GM18870 (cell line): Measurements from ENCODE around the gene AP2A1.

Experiments used
- ATAC-seq: cut with Tn5 transposase; IDR thresholded peaks from one replicate; pipeline ENCODE4 v1.9.1; 2021; ENCODE audit warnings: moderate library complexity; ENCODE audit not compliant: unreplicated experiment

The AP2A1 gene

DNA sequence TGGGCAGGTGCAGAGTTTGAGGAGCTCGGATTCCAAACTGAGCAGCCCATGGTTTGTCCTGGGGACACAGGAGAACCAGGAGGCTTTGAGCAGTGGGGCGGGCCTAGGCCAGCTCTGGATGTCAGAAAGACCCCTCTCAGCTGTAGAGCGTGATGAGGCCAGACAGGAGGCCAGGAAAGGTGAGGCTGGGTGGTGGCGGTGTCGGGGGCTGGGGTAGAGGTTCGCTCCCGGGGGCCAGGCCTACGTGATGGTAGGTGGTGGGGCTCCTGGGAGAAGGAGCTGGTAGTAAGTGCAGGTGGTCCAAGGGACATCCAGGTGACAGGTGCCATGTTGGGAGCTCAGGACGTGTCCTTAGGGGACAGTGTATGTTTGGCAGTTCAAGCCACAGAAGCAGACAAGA is 70.6 kb downstream of the AP2A1 start:
- no peak for ATAC-seq

DNA sequence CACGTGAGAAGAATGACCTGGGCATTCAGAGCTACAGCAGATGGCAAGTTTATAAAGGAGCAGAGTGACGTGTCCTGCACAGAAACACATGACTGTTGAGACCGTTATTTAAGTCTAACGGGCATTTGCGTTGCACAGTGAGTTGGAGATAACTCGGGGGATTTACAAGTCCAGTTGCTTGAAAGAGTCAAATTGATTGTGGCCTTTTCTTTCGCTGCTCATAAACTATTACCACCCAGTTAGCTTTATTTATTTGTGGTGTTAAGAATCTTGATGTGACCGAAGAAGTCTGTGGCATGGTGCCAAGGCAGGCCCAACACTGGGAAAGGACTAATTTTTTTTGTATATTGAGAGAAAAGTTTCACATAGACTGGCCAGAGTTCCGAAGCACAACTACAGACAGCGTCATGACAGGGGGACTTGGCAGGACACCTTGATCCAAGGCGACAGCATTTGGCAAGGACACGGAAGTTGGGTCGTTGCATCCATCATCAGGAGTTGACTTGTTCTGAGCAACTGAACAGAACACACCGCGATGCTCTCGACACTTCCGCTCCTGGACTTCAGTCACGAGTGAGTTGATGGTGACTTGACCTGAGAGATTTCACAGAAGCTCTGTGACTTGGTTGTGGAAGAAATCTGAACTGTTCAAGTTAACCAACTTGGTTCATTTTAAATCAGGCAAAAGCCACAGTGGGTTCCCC is 72.2 kb downstream of the AP2A1 start:
- no peak for ATAC-seq

DNA sequence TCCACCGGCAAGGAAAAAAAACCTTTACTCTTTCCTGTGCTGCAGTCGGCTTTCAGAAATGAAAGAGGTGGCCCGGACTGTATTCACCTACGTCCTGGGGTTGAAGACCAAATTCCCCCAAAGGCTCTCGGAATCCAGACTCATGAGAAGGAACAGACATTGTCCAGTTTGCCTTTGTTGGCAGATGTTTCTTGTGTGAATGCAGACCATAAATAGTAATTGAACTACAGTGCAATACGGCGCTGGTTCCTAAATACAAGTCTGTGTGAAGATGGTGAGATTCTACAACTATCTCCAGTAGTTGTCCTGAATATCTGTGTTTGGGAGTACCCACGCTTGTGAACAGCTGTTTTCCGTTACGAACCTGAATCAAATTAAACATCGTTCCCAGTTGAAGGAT is 72.9 kb downstream of the AP2A1 start:
- ATAC-seq, result no peak

DNA sequence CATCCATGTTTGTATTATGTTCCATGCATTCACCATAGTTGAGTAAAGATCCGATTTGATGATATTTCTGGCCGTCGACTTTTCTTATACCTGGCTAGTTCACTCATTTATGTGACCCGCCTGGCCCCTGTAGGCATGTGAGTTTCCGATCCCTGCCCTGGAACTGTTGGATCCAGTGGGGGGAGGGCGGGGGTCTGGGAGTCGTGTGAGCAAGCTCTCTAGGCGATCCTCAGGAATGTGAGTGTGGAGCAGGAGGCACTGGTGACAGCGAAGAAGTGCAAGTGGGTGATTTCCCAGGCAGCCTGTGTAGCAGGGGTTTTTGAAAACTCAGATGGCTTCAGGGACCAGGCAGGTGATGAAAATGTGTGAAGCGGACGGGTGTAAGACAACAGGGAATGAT is 73.5 kb downstream of the AP2A1 start:
- ATAC-seq, result no peak

DNA sequence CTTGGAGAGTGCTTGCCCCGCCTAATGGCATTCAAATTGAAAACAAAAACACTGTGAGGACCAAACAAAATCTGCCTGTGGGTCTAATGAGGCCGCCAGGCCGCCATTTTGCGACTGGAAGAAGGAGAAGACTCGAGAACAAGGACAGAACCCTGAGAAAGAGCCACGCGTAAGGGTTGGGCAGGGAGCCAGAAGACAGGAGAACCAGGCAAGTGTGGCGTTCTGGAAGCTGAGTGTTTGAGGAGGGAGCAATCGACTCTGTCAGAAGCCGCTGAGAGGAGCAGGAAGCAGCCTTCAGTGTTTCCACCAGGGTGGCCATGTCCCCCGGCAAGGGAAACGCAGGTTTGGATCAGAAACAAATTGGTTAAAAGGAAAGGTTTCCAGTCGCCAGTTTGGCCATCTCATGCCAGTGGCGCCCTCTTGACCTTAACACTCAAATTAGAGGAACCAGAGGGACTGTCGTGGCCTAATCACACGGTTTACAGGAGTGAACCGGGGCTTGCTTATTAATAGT is 74.0 kb downstream of the AP2A1 start:
- ATAC-seq, result no peak

DNA sequence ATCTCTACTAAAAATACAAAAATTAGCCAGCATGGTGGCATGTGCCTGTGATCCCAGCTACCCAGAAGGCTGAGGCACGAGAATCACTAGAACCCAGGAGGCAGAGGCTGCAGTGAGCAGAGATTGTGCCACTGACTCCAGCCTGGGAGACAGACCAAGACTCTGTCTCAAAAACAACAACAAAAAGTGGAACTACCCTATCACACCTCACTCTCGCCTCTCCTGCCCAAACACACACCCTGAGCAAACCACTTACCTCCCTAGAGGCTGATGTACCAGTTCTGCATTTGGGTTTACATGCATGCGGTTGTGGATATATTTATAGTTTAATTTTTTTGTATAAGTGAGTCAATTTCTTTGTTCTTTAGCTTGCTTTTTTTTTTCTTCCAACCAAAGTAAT is 76.5 kb downstream of the AP2A1 start:
- no peak for ATAC-seq

DNA sequence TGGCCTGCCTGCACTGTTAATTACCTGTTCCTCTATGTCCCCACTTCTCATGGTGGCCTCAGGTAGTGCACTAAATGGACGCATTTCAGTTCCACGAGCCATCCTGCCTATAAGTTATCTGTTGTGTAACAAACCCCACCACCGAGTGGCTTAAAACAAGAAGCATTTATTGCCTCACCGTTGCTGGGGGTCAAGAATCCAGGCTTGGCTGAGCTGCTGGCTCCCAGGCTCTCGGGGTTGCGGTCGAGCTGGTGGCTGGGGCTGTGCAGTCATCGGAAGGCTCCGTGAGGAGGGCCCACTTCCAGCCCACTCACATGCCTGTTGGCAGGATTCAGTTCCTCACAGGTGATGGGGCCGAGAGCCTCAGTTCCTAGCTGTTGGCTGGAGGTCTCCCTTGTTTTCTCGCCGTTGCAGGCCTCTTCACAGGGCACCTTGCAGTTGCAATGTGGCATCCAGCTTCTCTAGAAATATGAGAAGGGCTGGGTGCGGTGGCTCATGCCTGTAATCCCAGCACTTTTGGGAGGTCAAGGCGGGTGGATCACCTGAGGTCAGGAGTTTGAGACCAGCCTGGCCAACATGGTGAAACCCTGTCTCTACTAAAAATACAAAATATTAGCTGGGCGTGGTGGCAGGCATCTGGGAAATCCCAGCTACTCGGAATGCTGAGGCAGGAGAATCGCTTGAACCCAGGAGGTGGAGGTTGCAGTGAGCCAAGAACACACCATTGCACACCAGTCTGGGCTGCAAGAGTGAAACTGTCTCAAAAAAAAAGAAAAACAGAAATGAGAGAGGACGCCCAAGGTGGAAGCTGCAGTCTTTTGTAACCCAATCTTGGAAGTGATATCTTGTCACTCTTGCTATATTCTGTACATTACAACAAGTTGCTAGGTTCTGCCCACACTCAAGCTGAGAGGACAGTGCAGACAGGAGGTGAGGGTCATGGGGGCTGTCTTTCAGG is 77.6 kb downstream of the AP2A1 start:
- no peak for ATAC-seq

DNA sequence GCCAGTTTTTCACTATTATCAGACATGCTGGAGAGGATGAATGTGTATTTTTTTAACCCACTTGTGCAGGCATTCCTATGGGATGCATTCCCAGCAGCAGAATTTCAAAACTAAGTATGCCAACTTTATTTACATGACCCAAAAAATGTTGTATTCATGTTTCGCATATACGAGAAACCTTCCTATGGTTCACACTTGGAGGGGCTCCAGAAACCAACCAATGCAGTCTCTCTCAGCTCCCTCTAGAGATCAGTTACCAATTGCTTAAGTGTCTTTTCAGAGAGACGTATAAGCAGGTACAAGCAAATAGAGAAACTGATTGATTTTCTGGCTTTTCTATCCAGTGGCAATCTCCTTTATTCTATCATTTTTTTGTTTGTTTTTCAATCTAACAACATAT is 78.6 kb downstream of the AP2A1 start:
- no peak for ATAC-seq

DNA sequence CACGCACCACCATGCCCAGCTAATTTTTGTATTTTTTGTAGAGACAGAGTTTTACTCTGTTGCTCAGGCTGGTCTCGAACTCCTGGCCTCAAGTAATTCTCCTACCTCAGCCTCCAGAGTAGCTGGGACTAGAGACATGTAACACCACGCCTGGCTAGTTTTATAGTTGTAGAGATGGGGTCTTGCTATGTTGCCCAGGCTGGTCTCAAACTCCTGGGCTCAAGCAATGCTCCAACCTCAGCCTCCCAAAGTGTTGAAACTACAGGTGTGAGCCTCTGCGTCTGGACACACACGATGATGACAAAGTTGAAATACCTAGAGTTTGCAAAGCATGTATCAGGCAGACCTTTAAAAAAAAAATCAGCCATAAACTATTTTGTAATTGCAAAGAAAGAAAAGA is 79.6 kb downstream of the AP2A1 start:
- ATAC-seq, result no peak

DNA sequence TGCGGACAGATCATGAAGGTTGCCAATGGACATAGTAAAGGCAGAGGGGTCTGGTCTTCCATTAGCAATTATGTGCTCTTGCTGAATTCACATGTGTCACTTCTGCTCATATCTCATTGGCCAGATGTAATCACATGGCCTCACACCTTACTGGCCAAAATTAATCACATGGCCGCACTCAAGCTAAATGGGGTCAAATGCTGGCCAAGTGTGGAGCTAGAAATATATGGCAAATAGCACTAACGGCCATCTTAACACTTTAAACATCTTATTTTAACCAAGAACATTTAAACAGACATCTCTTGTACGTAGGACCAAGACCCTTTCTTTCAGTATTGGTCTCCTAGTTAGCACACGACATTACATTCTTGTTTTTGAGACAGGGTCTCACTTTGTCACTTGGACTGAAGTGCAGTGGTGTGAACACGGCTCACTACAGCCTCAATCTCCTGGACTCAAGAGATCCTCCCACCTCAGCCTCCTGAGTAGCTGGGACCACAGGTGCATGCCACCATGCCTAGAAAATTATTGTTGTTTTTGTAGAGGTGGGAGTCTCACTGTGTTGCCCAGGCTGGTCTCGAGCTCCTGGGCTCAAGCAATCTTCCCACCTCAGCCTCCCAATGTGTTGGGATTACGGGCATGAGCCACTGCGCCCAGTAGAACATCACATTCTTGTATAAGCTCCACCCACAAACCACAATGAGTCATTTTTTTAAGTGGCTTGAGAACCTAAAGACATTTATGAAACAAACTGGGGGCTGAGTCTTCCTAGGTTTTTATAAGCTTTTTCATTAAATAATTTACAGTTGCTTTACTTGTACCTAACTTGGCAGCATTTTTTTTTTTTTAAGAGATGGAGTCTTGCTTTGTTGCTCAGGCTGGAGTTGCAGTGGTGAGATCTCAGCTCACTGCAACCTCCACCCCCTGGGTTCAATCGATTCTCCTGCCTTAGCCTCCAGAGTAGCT is 81.2 kb downstream of the AP2A1 start:
- no peak for ATAC-seq

DNA sequence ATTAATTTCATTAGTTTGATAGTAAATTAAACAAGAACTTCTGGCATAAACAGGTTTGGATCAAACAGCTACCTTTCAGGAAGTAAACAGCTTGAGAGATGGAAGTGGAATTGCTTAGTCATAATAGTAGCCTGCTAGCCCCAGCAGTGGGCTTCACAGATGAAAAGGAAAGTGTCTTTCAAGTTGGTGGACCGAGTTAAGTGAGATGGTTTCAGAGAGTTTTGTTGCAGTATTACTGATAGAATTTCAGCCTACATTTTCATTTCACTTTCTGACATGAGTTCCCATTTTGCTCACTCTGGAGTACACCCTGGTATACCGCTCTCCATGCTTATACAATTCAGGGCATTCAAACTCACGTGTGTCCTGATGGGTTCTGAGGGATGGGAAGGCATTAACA is 82.1 kb downstream of the AP2A1 start:
- ATAC-seq, result no peak

DNA sequence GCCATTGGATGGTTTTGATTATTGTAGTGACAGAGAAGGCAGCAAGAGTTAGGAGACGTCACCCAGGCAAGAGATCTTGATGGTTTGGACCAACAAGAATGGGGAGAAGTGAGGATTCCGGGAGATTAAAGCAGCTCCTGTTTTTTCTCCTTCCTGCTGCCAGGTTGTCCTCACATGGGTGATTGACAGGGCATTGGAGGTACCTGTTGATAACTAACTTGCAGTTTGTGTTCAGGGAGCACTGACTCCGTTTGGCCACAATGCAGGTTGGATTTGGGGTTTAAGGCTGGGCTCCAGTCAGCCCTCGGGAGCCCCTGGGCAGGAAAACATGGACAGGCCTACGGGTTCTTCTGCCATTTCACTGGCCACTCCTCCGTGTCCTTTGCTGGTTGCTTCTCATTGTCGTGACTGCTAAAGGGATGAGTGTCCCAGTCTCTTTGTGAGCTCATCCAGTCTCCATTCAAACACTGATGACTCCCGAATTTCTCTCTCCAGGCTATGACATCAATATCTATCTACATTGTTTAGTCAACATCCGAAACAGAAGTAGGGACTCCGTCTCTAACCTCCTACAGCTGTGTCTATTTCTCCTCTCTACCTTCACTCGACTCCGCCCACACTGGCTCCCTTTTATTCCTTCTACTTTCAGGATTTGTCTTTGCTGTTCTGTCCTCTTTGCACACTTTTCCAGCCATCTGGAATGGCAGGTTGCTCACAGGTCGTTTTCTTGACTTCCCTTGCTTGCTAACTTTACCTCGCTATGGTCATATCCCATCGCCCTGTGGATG is 82.8 kb downstream of the AP2A1 start:
- ATAC-seq, result no peak

DNA sequence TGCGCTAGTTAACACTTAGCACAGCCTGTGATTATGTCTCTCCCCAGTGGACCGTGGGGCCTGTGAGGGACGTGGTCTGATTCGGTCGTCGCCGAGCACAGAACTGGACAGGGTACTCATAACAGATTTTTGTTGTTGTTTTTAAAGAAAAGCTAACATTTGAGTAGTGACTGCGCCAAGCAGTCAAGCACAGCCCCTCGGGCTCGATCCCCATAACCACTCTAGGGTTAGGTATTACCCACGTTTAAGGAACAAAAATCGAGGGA is 83.4 kb downstream of the AP2A1 start:
- no peak for ATAC-seq

DNA sequence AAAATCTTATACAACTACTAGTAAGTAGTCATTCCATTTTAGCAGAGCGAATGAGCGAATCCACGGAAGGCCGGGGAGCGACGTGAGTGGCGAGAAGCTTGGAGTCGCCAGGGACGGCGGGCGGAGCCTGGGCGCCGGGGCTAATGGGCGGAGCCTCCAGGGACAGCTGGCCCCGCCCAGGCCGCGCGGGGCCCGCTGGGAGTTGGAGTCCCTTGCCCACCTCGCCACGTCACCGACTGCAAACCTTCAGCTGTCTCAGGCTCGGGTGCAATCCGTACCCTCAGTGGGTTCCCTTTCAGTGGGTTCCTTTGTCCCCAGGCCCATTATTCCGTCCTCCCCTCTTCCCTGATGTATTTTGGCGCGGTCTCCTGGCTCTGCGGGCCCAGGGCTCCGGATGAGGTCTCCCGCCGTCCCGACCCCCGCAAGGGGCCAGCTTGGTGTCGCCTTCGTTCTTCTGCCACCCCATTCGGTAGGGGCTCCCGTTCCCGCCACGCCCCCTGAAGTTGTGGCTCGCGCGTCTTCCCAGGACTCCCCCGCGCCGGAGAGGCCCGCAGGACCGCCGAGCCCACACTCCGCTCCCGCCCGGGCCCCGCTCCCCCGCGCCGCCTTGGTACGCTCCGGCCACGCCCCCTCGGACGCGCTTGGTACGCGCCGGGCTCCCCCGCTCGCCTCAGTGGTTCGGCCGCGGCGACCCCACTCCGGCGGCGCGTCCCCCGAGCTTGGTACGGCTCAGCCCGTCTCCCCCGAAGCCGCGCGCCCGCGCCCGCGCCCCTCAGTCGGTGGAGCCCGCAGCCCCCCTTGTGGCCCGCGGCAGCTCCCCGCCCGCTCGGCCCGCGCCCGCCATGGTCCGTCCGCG is 83.9 kb downstream of the AP2A1 start, which contains the start of gene PTOV1:
Gene PTOV1 (plus strand): TSS at position 673 of the 856 bp plus-strand sequence.
- peak; percentile 59 for ATAC-seq

DNA sequence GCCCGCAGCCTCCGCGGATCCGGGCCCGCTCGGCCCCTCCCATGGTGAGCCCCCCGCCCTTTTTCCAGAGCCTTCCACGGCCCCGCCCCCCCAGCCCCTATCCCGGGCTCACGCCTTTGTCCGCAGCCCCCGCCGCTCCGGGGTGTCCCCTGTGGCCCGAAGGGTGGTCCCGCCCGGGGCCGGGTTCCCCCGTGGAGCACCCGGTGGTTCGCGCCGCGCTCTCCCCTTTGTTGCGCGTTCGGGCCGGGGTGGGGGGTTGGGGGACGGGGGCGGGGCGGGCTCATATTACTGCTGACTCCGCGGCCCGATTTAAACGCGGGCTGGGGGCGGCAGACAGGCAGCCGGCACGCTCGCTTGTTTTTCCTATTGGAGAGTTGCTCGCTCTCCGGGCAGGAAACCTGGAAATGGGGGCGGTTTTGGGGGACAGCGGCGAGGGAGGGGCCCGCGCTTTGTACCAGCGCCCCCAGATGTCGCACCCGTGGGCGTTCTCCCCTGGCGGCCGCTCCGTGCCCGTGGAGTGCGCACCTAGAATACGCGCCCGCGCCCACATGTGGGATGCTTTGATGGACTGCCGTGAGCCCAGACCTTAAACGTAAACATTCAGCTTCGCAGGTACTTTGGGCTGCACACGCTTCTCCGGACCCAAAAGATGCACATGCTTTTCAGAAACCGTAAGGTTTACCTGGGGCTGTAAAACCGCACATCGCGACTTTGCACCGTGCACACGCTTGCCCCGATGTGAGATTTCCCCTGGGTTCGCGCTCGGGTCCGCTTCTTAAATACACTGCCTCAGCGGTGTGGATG is 84.9 kb downstream of the AP2A1 start:
- ATAC-seq, result no peak

DNA sequence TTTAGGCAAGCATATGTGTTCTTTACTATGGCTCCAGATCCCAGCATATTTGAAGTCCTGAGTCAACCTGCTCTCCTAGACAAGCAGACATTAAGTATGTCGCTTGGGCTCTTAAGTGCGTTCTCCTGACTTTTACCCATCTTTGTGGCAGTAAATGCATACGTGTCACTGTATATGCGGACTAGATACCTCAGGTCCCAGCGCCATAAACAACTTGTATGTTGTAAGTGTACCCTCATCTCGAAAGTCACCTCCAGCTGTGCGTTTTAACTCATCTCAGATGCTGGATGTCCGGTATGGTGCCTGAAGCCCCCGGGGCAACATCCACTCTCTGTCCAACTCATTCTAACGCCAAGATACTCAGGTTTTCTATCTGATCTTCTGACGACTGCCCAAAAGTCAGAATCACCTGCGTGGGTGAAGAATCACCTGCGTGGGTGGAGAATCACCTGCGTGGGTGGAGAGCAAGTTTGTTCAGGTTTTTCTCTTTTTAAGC is 85.9 kb downstream of the AP2A1 start:
- ATAC-seq, result no peak

DNA sequence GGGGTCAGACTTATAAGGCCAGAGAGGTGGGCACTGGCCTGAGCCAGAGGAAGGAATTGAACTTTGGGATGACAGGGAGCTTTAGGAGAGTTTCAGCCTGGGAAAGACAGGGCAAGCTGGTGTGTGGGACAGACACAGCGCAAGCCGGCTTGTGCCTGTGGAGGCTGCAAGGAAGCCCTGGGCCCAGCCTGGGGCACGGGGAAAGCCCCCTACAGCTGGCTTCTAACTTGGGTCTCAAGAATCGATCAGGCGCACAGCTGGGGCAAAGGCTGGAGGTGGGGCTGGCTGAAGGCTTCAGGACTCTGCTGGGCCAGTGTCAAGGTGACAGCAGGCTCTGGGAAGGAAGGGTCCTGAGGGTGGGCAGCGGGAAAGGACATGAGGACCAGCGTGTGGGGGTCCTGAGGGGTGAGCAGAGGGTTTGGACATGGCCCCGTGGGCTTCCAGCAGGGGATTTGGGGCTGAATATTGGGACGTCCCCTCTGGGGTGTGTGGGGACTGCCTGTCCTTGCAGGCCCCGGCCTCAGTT is 87.1 kb downstream of the AP2A1 start:
- ATAC-seq, result no peak
